IPS-NIHi7 (cell line): ENCODE data around the gene RAPGEF5.
"Not testable (repeated sequence)": the region's sequence is repeated elsewhere in the genome, so short reads cannot be mapped to it uniquely, and the experiment has no call there.

ENCODE experiments used
- DNase-seq: peaks from one replicate; pipeline ENCODE4 v3.0.0; 2012; ENCODE audit warnings: mixed read lengths; ENCODE audit errors: extremely low spot score

The RAPGEF5 gene

GRCh38 chr7:22117222-22117621 is 239.7 kb downstream of the RAPGEF5 start:
- no peak for DNase-seq

GRCh38 chr7:22116451-22117030 is 240.4 kb downstream of the RAPGEF5 start:
- no peak for DNase-seq

- no peak for DNase-seq
Measured at GRCh38 chr7:22115689-22116088, 241.3 kb downstream of the RAPGEF5 start.

- DNase-seq: no peak
Measured at GRCh38 chr7:22114440-22114981, 242.4 kb downstream of the RAPGEF5 start.

GRCh38 chr7:22113041-22113440 is 243.9 kb downstream of the RAPGEF5 start:
- DNase-seq: no peak

- DNase-seq: no peak
Measured at GRCh38 chr7:22111661-22112060, 245.3 kb downstream of the RAPGEF5 start.

- DNase-seq: no peak
Measured at GRCh38 chr7:22110881-22111280, 246.1 kb downstream of the RAPGEF5 start.

GRCh38 chr7:22110227-22110839 is 246.6 kb downstream of the RAPGEF5 start:
- DNase-seq: peak; percentile 83

GRCh38 chr7:22109761-22110160 is 247.2 kb downstream of the RAPGEF5 start:
- DNase-seq: peak; percentile 66

- DNase-seq: no peak
Measured at GRCh38 chr7:22108151-22108845, 248.7 kb downstream of the RAPGEF5 start.

- DNase-seq: no peak
Measured at GRCh38 chr7:22105550-22105949, 251.4 kb downstream of the RAPGEF5 start.

- no peak for DNase-seq
Measured at GRCh38 chr7:22094413-22095342, 262.3 kb downstream of the RAPGEF5 start.

- DNase-seq: no peak
Measured at GRCh38 chr7:22093936-22094335, 263.0 kb downstream of the RAPGEF5 start.

GRCh38 chr7:22093001-22093400 is 264.0 kb downstream of the RAPGEF5 start:
- DNase-seq: no peak

GRCh38 chr7:22090958-22091525 is 265.9 kb downstream of the RAPGEF5 start:
- not testable (repeated sequence) for DNase-seq

- DNase-seq: no peak
Measured at GRCh38 chr7:22090512-22090911, 266.4 kb downstream of the RAPGEF5 start.

- DNase-seq: no peak
Measured at GRCh38 chr7:22090107-22090506, 266.8 kb downstream of the RAPGEF5 start.

- DNase-seq: no peak
Measured at GRCh38 chr7:22088827-22089226, 268.1 kb downstream of the RAPGEF5 start.

GRCh38 chr7:22087861-22088260 is 269.1 kb downstream of the RAPGEF5 start:
- DNase-seq: no peak

- no peak for DNase-seq
Measured at GRCh38 chr7:22083704-22084240, 273.2 kb downstream of the RAPGEF5 start.
